ENCODE data around the gene CD2AP.
A peak's percentile ranks its signal among the peaks of the same experiment; 100 is the strongest.
"Not testable (repeated sequence)": the region's sequence is repeated elsewhere in the genome, so short reads cannot be mapped to it uniquely, and the experiment has no call there.

The CD2AP gene

GRCh38 chr6:47438481-47439347 is 38.9 kb upstream of the CD2AP start:
- H3K4me3 ChIP-seq (replicated peaks in 1 of 2; ENCODE audit: low read depth in 2 of 2, low read length in 2 of 2) = no peak overlapping the region
- no peak for TF ChIP-seq CTCF (IDR thresholded peaks at IDR 0.05; ENCODE audit: low read depth, low read length)
- DNase-seq (ENCODE audit: low read depth in 2 of 2) = no peak

DNA sequence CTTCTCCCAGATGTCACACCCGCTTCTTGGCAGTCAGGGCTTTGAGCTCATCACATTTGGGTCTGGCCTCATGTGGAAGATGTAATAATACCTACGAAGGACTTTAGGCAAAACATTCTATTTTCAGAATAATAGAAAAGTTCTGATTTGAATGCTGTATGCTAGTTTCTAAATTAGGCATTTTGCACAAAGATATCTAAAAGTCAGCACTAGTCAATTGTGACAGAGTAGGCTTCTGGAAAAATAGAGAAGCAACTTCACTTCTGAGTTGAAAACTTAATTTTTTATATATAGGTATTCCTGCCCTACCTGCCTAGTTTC is 38.3 kb upstream of the CD2AP start:
- no peak for TF ChIP-seq CTCF (IDR thresholded peaks at IDR 0.05; ENCODE audit: low read depth, low read length)
- no peak for DNase-seq (ENCODE audit: low read depth in 2 of 2)

DNA sequence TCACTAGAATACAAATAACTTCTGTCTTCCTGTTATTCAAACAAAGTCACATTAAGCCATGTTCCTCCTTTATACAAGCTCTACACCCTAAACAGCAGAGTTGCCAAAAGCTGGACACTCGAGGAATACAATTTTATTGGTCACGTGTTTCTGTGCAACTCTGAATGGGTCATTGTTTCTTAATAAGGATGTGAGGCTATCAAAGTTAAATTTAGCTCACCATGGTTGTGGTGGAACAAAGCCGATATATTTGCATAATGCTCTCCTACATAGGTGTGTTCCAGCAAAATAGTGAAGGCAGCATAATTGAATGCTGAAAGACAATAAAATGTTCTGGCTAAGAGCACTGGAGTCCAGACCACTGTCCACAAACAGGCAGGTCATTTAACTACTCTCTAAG is 36.9 kb upstream of the CD2AP start:
- no peak overlapping the region for H3K4me3 ChIP-seq (replicated peaks in 1 of 2; ENCODE audit: low read depth in 2 of 2, low read length in 2 of 2)
- DNase-seq (ENCODE audit: low read depth in 2 of 2) = no peak
- no peak for TF ChIP-seq CTCF (IDR thresholded peaks at IDR 0.05; ENCODE audit: low read depth, low read length)

More for the DNA sequence above, 38.3 kb upstream of the CD2AP start:
- no peak overlapping the region for H3K4me3 ChIP-seq (replicated peaks in 1 of 2; ENCODE audit: low read depth in 2 of 2, low read length in 2 of 2)

GRCh38 chr6:47444964-47445363 is 32.6 kb upstream of the CD2AP start:
- H3K4me3 ChIP-seq (replicated peaks in 1 of 2; ENCODE audit: low read depth in 2 of 2, low read length in 2 of 2); DNase-seq (ENCODE audit: low read depth in 2 of 2): not testable (repeated sequence)

DNA sequence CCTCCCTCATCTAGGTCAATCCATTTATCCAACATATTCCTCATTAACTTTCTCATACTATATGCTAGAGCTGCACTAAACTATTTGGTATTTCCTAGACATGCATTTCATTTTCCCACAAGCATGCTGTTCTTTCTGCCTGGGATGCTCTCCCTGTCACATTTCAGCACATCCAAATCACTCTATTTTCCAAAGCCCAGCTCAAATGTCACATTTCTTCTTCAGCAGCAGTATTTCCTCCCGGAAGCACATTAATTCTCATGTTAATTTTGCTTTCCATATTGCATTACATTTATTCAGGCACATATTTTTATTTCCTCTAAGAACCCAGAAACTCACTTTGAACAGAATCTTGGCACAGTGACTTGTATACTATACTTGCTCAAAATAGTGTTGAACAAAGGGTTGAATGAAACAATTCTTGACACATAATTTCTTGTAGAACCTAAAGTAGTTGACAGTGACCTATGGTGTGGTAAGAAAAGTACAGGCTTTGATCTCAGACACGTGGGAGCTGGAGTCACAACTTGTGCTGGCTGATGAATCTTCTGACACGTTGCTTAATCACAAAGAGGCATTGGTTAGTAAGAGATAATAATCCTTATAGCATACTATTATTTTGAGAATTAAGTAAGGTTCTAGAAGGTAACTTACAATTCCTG is 30.8 kb upstream of the CD2AP start:
- DNase-seq (ENCODE audit: low read depth in 2 of 2) = peak in 1 of 2 donors; percentile 5
- no peak overlapping the region for H3K4me3 ChIP-seq (replicated peaks in 1 of 2; ENCODE audit: low read depth in 2 of 2, low read length in 2 of 2)
- TF ChIP-seq CTCF (IDR thresholded peaks at IDR 0.05; ENCODE audit: low read depth, low read length) = no peak

GRCh38 chr6:47447722-47448121 is 29.9 kb upstream of the CD2AP start:
- no peak for DNase-seq (ENCODE audit: low read depth in 2 of 2)
- H3K4me3 ChIP-seq (replicated peaks in 1 of 2; ENCODE audit: low read depth in 2 of 2, low read length in 2 of 2) = no peak overlapping the region
- no peak for TF ChIP-seq CTCF (IDR thresholded peaks at IDR 0.05; ENCODE audit: low read depth, low read length)

DNA sequence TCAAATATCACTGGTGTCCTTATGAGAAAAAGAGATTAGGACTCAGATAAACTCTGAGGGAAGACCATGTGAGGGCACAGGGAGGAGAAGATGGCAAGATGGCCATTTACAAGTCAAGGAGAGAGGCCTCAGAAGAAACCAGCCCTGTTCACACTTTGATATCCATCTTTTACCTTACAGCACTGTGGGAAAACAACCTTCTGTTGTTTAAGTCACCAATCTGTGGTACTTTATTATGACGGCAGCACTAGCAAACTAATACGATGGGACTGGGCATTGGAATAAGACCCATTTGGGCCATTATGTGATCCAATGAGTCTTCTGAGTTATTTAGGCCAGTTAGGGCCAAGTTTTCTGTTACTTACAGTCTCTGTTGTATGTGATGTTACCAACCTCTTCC is 26.4 kb upstream of the CD2AP start:
- no peak for TF ChIP-seq CTCF (IDR thresholded peaks at IDR 0.05; ENCODE audit: low read depth, low read length)
- DNase-seq (ENCODE audit: low read depth in 2 of 2) = no peak
- no peak overlapping the region for H3K4me3 ChIP-seq (replicated peaks in 1 of 2; ENCODE audit: low read depth in 2 of 2, low read length in 2 of 2)
